ENCODE data around the gene TROAP. TPM values are rescaled to one million over a fixed set of nuclear protein-coding genes. Genes with fewer than 3 reads are reported as not detected.

TROAP gene
- total and polyA plus RNA-seq, 2 experiments from 2014 or later, result 46.4 to 47.5 TPM

GRCh38 chr12:49293056-49293956 is 29.7 kb upstream of the TROAP start:
- Histone ChIP-seq H3F3A (replicated peaks; ENCODE audit: low read depth) (peaks cover 9% of the 10 kb centered on the region; the same call in 1 of the 2 replicates), H3K9me2 (ENCODE audit: insufficient read depth) (no peaks in the 10 kb centered on the region), H4K20me1 (replicated peaks; ENCODE audit: insufficient read depth) (no peaks in the 10 kb centered on the region), H3K36me3 (ENCODE audit: insufficient read depth) (no peaks in the 10 kb centered on the region), H3K27me3 (ENCODE audit: insufficient read depth) (peaks cover 98% of the 10 kb centered on the region), H3K27ac (ENCODE audit: low read depth) (no peak overlapping the region), H3K4me2 (peak overlapping the region; percentile 69), H3K4me1 (ENCODE audit: insufficient read depth) (peaks cover 25% of the 10 kb centered on the region), H3K79me2 (replicated peaks; ENCODE audit: insufficient read depth) (no peaks in the 10 kb centered on the region), H3K4me3 (peak overlapping the region; percentile 48), H2AFZ (peak overlapping the region; percentile 74)
- ATAC-seq (peak; percentile 9), DNase-seq (ENCODE audit: low spot score) (peak; percentile 72)
- Mint-ChIP-seq H3K27ac (no peak overlapping the region), H3K9me3 (no peaks in the 10 kb centered on the region), H3K4me3 (peak overlapping the region; percentile 57), H3K27me3 (ENCODE audit: insufficient read depth, low read depth, poor library complexity) (peaks cover 85% of the 10 kb centered on the region), H3K4me1 (peaks cover 19% of the 10 kb centered on the region; the same call in 2 of the 3 replicates), H3K36me3 (ENCODE audit: low read depth) (no peaks in the 10 kb centered on the region)
- TF ChIP-seq POLR2AphosphoS5 (IDR thresholded peaks at IDR 0.05; ENCODE audit: low read depth) (no peak), EZH2 (IDR thresholded peaks at IDR 0.05; ENCODE audit: low read depth, unreplicated experiment) (peak; percentile 74)

GRCh38 chr12:49294086-49294803 is 28.8 kb upstream of the TROAP start:
- Histone ChIP-seq H3K9me2 (ENCODE audit: insufficient read depth) (no peaks in the 10 kb centered on the region), H3K79me2 (replicated peaks; ENCODE audit: insufficient read depth) (no peaks in the 10 kb centered on the region), H3K4me2 (peak overlapping the region; percentile 81), H3K27ac (ENCODE audit: low read depth) (no peak overlapping the region), H2AFZ (no peak overlapping the region), H4K20me1 (replicated peaks; ENCODE audit: insufficient read depth) (no peaks in the 10 kb centered on the region), H3K27me3 (ENCODE audit: insufficient read depth) (peaks cover 99% of the 10 kb centered on the region), H3K36me3 (ENCODE audit: insufficient read depth) (no peaks in the 10 kb centered on the region), H3F3A (replicated peaks; ENCODE audit: low read depth) (peaks cover 9% of the 10 kb centered on the region; the same call in 1 of the 2 replicates), H3K4me3 (no peak overlapping the region; the same call in 1 of the 2 replicates), H3K4me1 (ENCODE audit: insufficient read depth) (peaks cover 25% of the 10 kb centered on the region)
- Mint-ChIP-seq H3K27ac (no peak overlapping the region), H3K9me3 (no peaks in the 10 kb centered on the region), H3K36me3 (ENCODE audit: low read depth) (no peaks in the 10 kb centered on the region; the same call in 2 of the 3 replicates), H3K4me1 (peaks cover 22% of the 10 kb centered on the region; the same call in 2 of the 3 replicates), H3K27me3 (ENCODE audit: insufficient read depth, low read depth, poor library complexity) (peaks cover 85% of the 10 kb centered on the region), H3K4me3 (0 out of 3 replicates have a peak overlapping the region, but pooled peaks have one; percentile 57)
- no peak for DNase-seq (ENCODE audit: low spot score)
- ATAC-seq, result peak; percentile 1; the same call in 1 of the 3 replicates
- no peak for TF ChIP-seq EZH2 (IDR thresholded peaks at IDR 0.05; ENCODE audit: low read depth, unreplicated experiment)
- TF ChIP-seq ZNF114 (CRISPR knock-in tag; IDR thresholded peaks at IDR 0.05), result no peak
- no peak for TF ChIP-seq STAT1 (IDR thresholded peaks at IDR 0.05; ENCODE audit: unreplicated experiment)
- no peak for TF ChIP-seq ZNF331 (CRISPR knock-in tag; IDR thresholded peaks at IDR 0.05; ENCODE audit: low read depth)
- no peak for TF ChIP-seq ZNF462 (CRISPR knock-in tag; IDR thresholded peaks at IDR 0.05)
- TF ChIP-seq REST (IDR thresholded peaks at IDR 0.05; ENCODE audit: unreplicated experiment), result no peak
- no peak for TF ChIP-seq JUNB (IDR thresholded peaks at IDR 0.05; ENCODE audit: unreplicated experiment)
